ENCODE data around the gene MARCHF9. TPM values are rescaled to one million over a fixed set of nuclear protein-coding genes. Genes with fewer than 3 reads are reported as not detected.
A peak's percentile ranks its signal among the peaks of the same experiment; 100 is the strongest.

MARCHF9 gene
- total RNA-seq, 3 donors from 2014 or later (not counting 1 experiment from before 2014, with no cell fraction given) = 25.4 to 28.4 (median 26.0) TPM

DNA sequence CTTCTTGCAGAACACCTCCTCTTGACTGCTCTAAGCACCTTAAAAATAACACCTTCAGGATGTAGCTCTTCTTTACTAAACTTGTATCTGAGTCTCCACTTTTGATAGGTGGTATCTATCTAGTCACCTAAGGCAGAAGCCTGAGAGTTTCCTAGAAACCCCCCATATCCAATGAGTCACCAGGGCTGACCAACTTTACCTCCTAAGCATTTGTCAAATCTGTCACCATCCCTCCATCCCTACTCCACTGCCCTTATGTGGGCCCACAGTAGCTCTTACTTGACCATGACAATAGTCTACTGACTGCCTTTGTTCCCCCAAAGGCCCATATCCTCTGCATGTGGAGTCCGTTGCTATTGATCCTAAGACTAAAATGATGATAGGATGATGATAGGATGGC lies 47.7 kb downstream of the MARCHF9 start:
- Histone ChIP-seq H3K27ac (ENCODE audit: low read length) (no peak overlapping the region), H3K4me1 (ENCODE audit: control insufficient read depth, insufficient read depth, low read length) (no peaks in the 10 kb centered on the region), H3K9me3 (ENCODE audit: control insufficient read depth, insufficient read depth, low read length) (no peaks in the 10 kb centered on the region), H3K4me3 (ENCODE audit: low read length) (no peak overlapping the region), H3K36me3 (ENCODE audit: control insufficient read depth, insufficient read depth, low read length) (peaks cover 26% of the 10 kb centered on the region), H3K27me3 (ENCODE audit: control insufficient read depth, insufficient read depth, low read length) (no peaks in the 10 kb centered on the region)
- 100% methylated on average over 1 of the region's 1 CpG for WGBS (ENCODE audit: insufficient coverage)
- Mint-ChIP-seq H3K36me3 (peaks cover 7% of the 10 kb centered on the region), H3K27me3 (ENCODE audit: low read depth in 2 of 2) (no peaks in the 10 kb centered on the region), H3K9me3 (no peaks in the 10 kb centered on the region), H3K4me3 (no peak overlapping the region), H3K4me1 (peaks cover 0 to 6% of the 10 kb centered on the region in 2 donors), H3K27ac (no peak overlapping the region)
- ATAC-seq (no peak), DNase-seq (no peak)
- intact Hi-C loops (cut with micrococcal nuclease) = loop anchor here (1.0 kb wide), 1 partner anchor 103 kb away; no protein-coding TSS in a partner anchor
- TF ChIP-seq, protein P1, sequence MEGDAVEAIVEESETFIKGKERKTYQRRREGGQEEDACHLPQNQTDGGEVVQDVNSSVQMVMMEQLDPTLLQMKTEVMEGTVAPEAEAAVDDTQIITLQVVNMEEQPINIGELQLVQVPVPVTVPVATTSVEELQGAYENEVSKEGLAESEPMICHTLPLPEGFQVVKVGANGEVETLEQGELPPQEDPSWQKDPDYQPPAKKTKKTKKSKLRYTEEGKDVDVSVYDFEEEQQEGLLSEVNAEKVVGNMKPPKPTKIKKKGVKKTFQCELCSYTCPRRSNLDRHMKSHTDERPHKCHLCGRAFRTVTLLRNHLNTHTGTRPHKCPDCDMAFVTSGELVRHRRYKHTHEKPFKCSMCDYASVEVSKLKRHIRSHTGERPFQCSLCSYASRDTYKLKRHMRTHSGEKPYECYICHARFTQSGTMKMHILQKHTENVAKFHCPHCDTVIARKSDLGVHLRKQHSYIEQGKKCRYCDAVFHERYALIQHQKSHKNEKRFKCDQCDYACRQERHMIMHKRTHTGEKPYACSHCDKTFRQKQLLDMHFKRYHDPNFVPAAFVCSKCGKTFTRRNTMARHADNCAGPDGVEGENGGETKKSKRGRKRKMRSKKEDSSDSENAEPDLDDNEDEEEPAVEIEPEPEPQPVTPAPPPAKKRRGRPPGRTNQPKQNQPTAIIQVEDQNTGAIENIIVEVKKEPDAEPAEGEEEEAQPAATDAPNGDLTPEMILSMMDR (IDR thresholded peaks at IDR 0.05) = no peak

DNA sequence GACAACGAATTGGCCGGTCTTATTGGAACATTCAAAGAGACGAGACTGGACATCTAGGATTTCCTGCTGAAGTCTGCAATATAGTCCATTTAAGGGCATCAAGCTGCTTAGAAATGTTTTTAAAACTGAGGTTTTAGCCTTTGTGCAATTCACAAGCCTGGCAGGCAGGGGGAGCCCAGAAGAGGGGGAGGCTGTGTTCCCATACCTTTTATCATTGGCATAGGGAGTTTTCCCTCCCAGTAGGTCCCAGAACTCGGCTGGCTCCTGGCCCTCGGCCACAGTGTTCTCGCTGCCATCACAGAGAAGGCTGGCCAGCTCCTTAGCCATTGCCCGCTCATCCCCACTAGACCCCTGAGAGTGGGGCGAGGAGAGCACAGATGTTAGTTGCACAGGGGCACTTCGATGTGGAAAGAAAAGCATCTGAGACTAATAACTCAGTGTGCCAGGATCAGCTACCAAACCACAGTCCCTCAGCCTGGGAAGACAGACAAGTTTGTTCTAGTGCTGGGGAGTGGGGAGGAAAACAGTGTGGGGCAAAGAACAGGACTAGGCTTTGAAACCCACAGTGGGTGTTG lies 48.5 kb downstream of the MARCHF9 start:
- Mint-ChIP-seq H3K27ac (no peak overlapping the region), H3K27me3 (ENCODE audit: low read depth in 2 of 2) (no peaks in the 10 kb centered on the region), H3K9me3 (no peaks in the 10 kb centered on the region), H3K4me1 (peaks cover 0 to 6% of the 10 kb centered on the region in 2 donors), H3K4me3 (no peak overlapping the region), H3K36me3 (peaks cover 7% of the 10 kb centered on the region)
- DNase-seq (peak in 1 of 2 donors; percentile 57), ATAC-seq (no peak)
- intact Hi-C loops (cut with micrococcal nuclease) = loop anchor here (1.0 kb wide), 1 partner anchor 102 kb away; no protein-coding TSS in a partner anchor
- no peak overlapping the region for H3K4me3 ChIP-seq (ENCODE audit: low read length)
- H3K27me3 ChIP-seq (ENCODE audit: control insufficient read depth, insufficient read depth, low read length) = no peaks in the 10 kb centered on the region
- no peaks in the 10 kb centered on the region for H3K4me1 ChIP-seq (ENCODE audit: control insufficient read depth, insufficient read depth, low read length)
- TF ChIP-seq, protein P1 (IDR thresholded peaks at IDR 0.05) = peak; percentile 63
- H3K9me3 ChIP-seq (ENCODE audit: control insufficient read depth, insufficient read depth, low read length) = no peaks in the 10 kb centered on the region
- 87% methylated on average over 9 of the region's 9 CpGs for WGBS (ENCODE audit: insufficient coverage)
- no peak overlapping the region for H3K27ac ChIP-seq (ENCODE audit: low read length)
- peaks cover 29% of the 10 kb centered on the region for H3K36me3 ChIP-seq (ENCODE audit: control insufficient read depth, insufficient read depth, low read length)

DNA sequence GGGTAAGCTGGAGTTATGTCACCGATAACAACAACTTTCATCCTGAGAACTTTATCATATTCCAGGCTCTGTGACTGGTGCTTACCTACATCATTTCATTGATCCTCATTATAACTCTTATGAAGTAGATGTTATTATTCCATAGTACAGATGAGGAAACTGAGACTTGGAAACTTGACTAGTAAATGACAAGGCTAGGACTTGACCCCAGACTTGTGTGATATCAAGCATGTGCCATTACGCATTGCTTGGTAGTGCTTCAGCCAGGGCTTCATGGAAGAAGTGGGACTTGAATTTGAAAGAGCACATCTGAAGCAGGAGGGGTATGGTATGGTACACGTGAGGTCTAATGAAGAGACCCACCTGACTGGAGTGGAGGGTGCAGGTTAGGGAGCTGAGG lies 51.8 kb downstream of the MARCHF9 start:
- Histone ChIP-seq H3K4me3 (ENCODE audit: low read length) (no peak overlapping the region), H3K36me3 (ENCODE audit: control insufficient read depth, insufficient read depth, low read length) (peaks cover 20% of the 10 kb centered on the region), H3K27me3 (ENCODE audit: control insufficient read depth, insufficient read depth, low read length) (no peaks in the 10 kb centered on the region), H3K9me3 (ENCODE audit: control insufficient read depth, insufficient read depth, low read length) (no peaks in the 10 kb centered on the region), H3K4me1 (ENCODE audit: control insufficient read depth, insufficient read depth, low read length) (no peaks in the 10 kb centered on the region), H3K27ac (ENCODE audit: low read length) (no peak overlapping the region)
- ATAC-seq = no peak
- TF ChIP-seq, protein P1 (IDR thresholded peaks at IDR 0.05) = no peak
- Mint-ChIP-seq H3K36me3 (peaks cover 7% of the 10 kb centered on the region), H3K27ac (no peak overlapping the region), H3K4me1 (no peaks in the 10 kb centered on the region), H3K4me3 (no peak overlapping the region), H3K27me3 (ENCODE audit: low read depth in 2 of 2) (no peaks in the 10 kb centered on the region), H3K9me3 (no peaks in the 10 kb centered on the region)
- intact Hi-C loops (cut with micrococcal nuclease) = no loop called here
- DNase-seq = no peak
- 96% methylated on average over 2 of the region's 3 CpGs for WGBS (ENCODE audit: insufficient coverage)

DNA sequence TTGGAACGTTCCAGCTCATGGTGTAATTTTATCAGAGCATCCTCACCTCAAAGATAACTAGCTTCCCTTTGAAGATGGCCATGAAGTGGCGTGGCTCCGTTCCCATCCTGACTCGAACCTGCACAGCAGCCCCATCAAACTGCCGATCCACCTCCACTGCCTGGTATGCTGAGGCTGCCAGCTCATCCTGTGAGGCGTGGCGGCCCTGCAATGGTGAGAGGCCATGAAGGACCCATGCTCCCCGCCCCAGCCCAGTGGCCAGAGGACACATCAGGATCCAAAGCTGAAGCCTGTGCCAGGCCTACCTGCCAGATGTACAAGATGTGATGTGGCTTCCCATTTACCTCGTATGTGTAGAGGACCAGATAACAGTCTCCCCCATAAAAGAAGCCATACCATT lies 52.4 kb downstream of the MARCHF9 start:
- Histone ChIP-seq H3K9me3 (ENCODE audit: control insufficient read depth, insufficient read depth, low read length) (no peaks in the 10 kb centered on the region), H3K4me1 (ENCODE audit: control insufficient read depth, insufficient read depth, low read length) (no peaks in the 10 kb centered on the region), H3K27ac (ENCODE audit: low read length) (no peak overlapping the region), H3K36me3 (ENCODE audit: control insufficient read depth, insufficient read depth, low read length) (peaks cover 17% of the 10 kb centered on the region), H3K4me3 (ENCODE audit: low read length) (no peak overlapping the region), H3K27me3 (ENCODE audit: control insufficient read depth, insufficient read depth, low read length) (no peaks in the 10 kb centered on the region)
- TF ChIP-seq, protein P1 (IDR thresholded peaks at IDR 0.05) = no peak
- DNase-seq (no peak), ATAC-seq (no peak)
- Mint-ChIP-seq H3K27ac (no peak overlapping the region), H3K27me3 (ENCODE audit: low read depth in 2 of 2) (no peaks in the 10 kb centered on the region), H3K36me3 (peaks cover 6% of the 10 kb centered on the region), H3K9me3 (no peaks in the 10 kb centered on the region), H3K4me3 (no peak overlapping the region), H3K4me1 (no peaks in the 10 kb centered on the region)
- 92% methylated on average over 9 of the region's 9 CpGs for WGBS (ENCODE audit: insufficient coverage)
- intact Hi-C loops (cut with micrococcal nuclease) = no loop called here
